GM11168 (cell line): Measurements from ENCODE around the gene DENND5B.

Source experiments
- in situ Hi-C: fragments of 300-500 bp; cut with MboI; formaldehyde crosslinking; loops from one replicate; pipeline ENCODE4 v1.12.0; 2022; ENCODE audit warnings: low sequenced_read_pairs; ENCODE audit not compliant: unreplicated experiment

Gene DENND5B

GRCh38 chr12:31355747-31356107, 235.2 kb downstream of the DENND5B start:
- in situ Hi-C loops = no loop called here

- in situ Hi-C loops = no loop called here
These were observed 236.9 kb downstream of the DENND5B start for GRCh38 chr12:31353750-31354708.

GRCh38 chr12:31346267-31346666, 244.7 kb downstream of the DENND5B start:
- in situ Hi-C loops = no loop called here

- in situ Hi-C loops = no loop called here
These were observed 247.8 kb downstream of the DENND5B start for GRCh38 chr12:31343139-31343538.

GRCh38 chr12:31342286-31342685, 248.7 kb downstream of the DENND5B start:
- in situ Hi-C loops = no loop called here

- in situ Hi-C loops = no loop called here
These were observed 250.9 kb downstream of the DENND5B start for GRCh38 chr12:31339831-31340622.

- in situ Hi-C loops = no loop called here
These were observed 253.0 kb downstream of the DENND5B start for GRCh38 chr12:31337952-31338351.
